ENCODE results near the gene OSBPL8.

GRCh38 chr12:76387614-76388013, 172.0 kb downstream of the OSBPL8 start:
- TF ChIP-seq CTCF (IDR thresholded peaks at IDR 0.05) (no peak), POLR2A (IDR thresholded peaks at IDR 0.05) (no peak)

All from lower leg skin (tissue), 3 donors.